Measurements from ENCODE around the gene IPCEF1. TPM values are rescaled to one million over a fixed set of nuclear protein-coding genes. Genes with fewer than 3 reads are reported as not detected.

IPCEF1 gene
- total RNA-seq, 1 donor from 2014 or later = 0.61 TPM

GRCh38 chr6:154353626-154354025 lies 3.0 kb downstream of the IPCEF1 start:
- no peak for TF ChIP-seq CTCF (IDR thresholded peaks at IDR 0.05; ENCODE audit: partially characterized antibody, unreplicated experiment)
- Mint-ChIP-seq H3K4me1 (ENCODE audit: low read depth, unreplicated experiment) (no peaks in the 10 kb centered on the region), H3K4me3 (ENCODE audit: unreplicated experiment) (no peak overlapping the region), H3K27me3 (ENCODE audit: unreplicated experiment) (no peaks in the 10 kb centered on the region), H3K27ac (ENCODE audit: unreplicated experiment) (no peak overlapping the region), H3K9me3 (ENCODE audit: unreplicated experiment) (no peaks in the 10 kb centered on the region), H3K36me3 (ENCODE audit: unreplicated experiment) (peaks cover 6% of the 10 kb centered on the region)
- no peak for DNase-seq

GRCh38 chr6:154352898-154353585 lies 3.6 kb downstream of the IPCEF1 start:
- H3K27ac Mint-ChIP-seq (ENCODE audit: unreplicated experiment) = no peak overlapping the region
- no peak for DNase-seq
- H3K27me3 Mint-ChIP-seq (ENCODE audit: unreplicated experiment) = no peaks in the 10 kb centered on the region
- peaks cover 6% of the 10 kb centered on the region for H3K36me3 Mint-ChIP-seq (ENCODE audit: unreplicated experiment)
- H3K4me3 Mint-ChIP-seq (ENCODE audit: unreplicated experiment) = no peak overlapping the region
- H3K4me1 Mint-ChIP-seq (ENCODE audit: low read depth, unreplicated experiment) = no peaks in the 10 kb centered on the region
- no peak for TF ChIP-seq CTCF (IDR thresholded peaks at IDR 0.05; ENCODE audit: partially characterized antibody, unreplicated experiment)
- no peaks in the 10 kb centered on the region for H3K9me3 Mint-ChIP-seq (ENCODE audit: unreplicated experiment)

- Mint-ChIP-seq H3K9me3 (ENCODE audit: unreplicated experiment) (no peaks in the 10 kb centered on the region), H3K4me1 (ENCODE audit: low read depth, unreplicated experiment) (no peaks in the 10 kb centered on the region), H3K4me3 (ENCODE audit: unreplicated experiment) (no peak overlapping the region), H3K27ac (ENCODE audit: unreplicated experiment) (no peak overlapping the region), H3K27me3 (ENCODE audit: unreplicated experiment) (no peaks in the 10 kb centered on the region), H3K36me3 (ENCODE audit: unreplicated experiment) (peaks cover 6% of the 10 kb centered on the region)
- no peak for TF ChIP-seq CTCF (IDR thresholded peaks at IDR 0.05; ENCODE audit: partially characterized antibody, unreplicated experiment)
- no peak for DNase-seq
These were observed 6.3 kb downstream of the IPCEF1 start for GRCh38 chr6:154350293-154350692.

- Mint-ChIP-seq H3K4me3 (ENCODE audit: unreplicated experiment) (no peak overlapping the region), H3K4me1 (ENCODE audit: low read depth, unreplicated experiment) (peaks cover 3% of the 10 kb centered on the region), H3K27me3 (ENCODE audit: unreplicated experiment) (no peaks in the 10 kb centered on the region), H3K36me3 (ENCODE audit: unreplicated experiment) (no peaks in the 10 kb centered on the region), H3K27ac (ENCODE audit: unreplicated experiment) (no peak overlapping the region), H3K9me3 (ENCODE audit: unreplicated experiment) (no peaks in the 10 kb centered on the region)
- DNase-seq = no peak
- no peak for TF ChIP-seq CTCF (IDR thresholded peaks at IDR 0.05; ENCODE audit: partially characterized antibody, unreplicated experiment)
These were observed 8.6 kb downstream of the IPCEF1 start for GRCh38 chr6:154347981-154348380.

GRCh38 chr6:154345811-154346210 lies 10.8 kb downstream of the IPCEF1 start:
- no peaks in the 10 kb centered on the region for H3K36me3 Mint-ChIP-seq (ENCODE audit: unreplicated experiment)

More at GRCh38 chr6:154345811-154346210, 10.8 kb downstream of the IPCEF1 start:
- Mint-ChIP-seq H3K4me3 (ENCODE audit: unreplicated experiment) (no peak overlapping the region), H3K4me1 (ENCODE audit: low read depth, unreplicated experiment) (peaks cover 3% of the 10 kb centered on the region), H3K27me3 (ENCODE audit: unreplicated experiment) (no peaks in the 10 kb centered on the region), H3K27ac (ENCODE audit: unreplicated experiment) (no peak overlapping the region), H3K9me3 (ENCODE audit: unreplicated experiment) (no peaks in the 10 kb centered on the region)
- DNase-seq = no peak
- no peak for TF ChIP-seq CTCF (IDR thresholded peaks at IDR 0.05; ENCODE audit: partially characterized antibody, unreplicated experiment)

Measured in glutamatergic neuron (in vitro differentiated cells).